Stimulated activated CD4-positive, alpha-beta T cell treated with anti-CD3 and anti-CD28 coated beads, Interleukin-12 subunit alpha, Interleukin-12 subunit beta, amount 100 ng/mL, for 48 hours (primary cell): ENCODE results near the gene NPIPB8.
"Not testable (repeated sequence)": the region's sequence is repeated elsewhere in the genome, so short reads cannot be mapped to it uniquely, and the experiment has no call there.

Experiments
- DNase-seq, 3 donors: peaks; one replicate each; pipeline ENCODE4 v3.0.0-alpha.2; 2020; ENCODE audit warnings: low read depth in 2 of 3, low spot score in 1 of 3

Gene NPIPB8

DNA sequence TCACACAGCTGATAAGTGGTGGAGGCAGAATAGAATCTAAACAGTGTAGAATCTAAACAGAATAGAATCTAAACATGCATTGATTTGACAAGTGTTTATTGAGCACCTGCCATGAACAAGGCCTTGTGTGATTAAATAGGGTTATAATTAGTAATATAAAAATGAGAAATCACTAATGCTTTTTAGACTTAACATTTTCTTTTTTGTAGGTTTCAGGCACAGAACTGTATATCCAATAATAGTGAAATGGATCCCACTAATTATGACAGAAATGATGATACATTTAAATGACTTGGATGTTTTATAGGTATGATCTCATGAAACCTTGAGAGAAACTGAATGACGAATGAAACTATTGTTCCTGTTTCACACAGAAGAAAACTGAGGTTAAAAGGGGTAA is at the start of gene NPIPB8:
TSS of gene NPIPB8 (plus strand) at position 301 of the 400 bp plus-strand sequence. CDS start 296 bp downstream, outside the sequence.
- DNase-seq, result not testable (repeated sequence)

DNA sequence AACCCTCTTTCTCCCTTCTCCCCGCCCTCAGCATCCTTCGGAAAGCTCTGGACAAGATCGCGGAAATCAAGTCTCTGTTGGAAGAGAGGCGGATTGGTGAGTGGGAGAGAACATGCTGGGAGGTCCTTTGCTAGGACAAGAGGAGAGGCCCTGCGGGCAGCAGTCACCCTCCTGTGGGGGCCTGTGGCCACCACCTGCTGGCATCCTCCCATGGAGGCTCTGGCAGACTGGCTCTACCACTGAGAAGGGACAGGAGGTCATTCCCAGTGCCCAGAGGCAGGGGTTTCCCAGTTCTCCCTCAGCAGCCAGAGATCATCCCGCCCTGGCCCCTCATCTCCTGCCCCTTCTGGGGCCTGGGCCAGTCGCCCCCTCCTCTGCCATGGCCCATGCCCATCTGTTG is 48.8 kb upstream of the NPIPB8 start:
- no peak for DNase-seq

DNA sequence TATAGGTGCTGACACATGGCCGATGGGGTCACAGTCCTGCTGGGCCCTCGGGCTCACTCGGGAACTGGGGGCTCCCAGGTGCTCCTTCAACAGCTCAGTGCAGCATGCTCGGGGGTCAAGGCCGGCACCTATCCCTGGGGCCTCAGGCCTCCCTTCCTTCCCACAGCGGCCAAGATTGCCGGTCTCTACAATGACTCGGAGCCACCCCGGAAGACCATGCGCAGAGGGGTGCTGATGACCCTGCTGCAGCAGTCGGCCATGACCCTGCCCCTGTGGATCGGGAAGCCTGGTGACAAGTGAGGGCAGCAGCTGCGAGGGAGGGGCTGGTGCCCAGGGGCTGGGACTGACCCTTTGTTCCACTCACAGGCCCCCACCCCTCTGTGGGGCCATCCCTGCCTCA is 47.9 kb upstream of the NPIPB8 start:
- no peak for DNase-seq

DNA sequence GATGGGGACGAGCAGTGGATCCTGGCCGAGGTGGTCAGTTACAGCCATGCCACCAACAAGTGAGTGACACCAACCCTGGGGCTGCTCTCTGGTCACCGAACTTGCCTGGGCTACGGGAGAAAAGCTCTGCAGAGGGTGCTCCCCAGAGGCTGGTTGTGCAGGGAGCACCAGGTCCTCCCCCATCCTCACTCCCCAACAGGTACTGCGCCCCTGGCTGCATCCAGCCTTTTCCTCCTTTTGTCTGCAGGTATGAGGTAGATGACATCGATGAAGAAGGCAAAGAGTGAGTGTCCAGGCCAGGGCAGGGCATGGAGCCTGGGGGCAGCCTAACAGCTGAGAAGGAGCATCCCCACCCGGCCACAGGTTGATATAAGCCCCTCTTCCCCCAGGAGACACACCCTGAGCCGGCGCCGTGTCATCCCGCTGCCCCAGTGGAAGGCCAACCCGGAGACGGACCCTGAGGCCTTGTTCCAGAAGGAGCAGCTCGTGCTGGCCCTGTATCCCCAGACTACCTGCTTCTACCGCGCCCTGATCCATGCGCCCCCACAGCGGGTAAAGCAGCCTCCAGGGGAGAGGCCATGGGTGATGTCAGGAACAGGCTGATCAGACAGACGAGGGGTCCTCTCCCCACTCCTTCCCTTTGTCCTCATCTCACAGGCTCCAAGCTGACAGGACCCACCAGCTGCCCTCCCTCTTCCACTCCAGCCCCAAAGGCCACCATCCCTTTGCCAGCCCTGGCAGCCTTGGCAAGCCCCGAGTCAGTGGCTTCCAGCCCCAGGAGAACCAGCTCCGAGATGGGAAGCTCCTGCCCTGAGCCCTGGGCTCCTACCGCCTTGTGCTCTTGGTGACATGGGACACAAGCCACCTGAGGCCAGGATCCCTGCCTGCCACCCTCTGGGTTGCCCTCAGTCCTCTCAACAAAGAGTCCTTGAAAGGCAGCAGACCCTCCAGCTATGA is 47.2 kb upstream of the NPIPB8 start:
- DNase-seq, result no peak

DNA sequence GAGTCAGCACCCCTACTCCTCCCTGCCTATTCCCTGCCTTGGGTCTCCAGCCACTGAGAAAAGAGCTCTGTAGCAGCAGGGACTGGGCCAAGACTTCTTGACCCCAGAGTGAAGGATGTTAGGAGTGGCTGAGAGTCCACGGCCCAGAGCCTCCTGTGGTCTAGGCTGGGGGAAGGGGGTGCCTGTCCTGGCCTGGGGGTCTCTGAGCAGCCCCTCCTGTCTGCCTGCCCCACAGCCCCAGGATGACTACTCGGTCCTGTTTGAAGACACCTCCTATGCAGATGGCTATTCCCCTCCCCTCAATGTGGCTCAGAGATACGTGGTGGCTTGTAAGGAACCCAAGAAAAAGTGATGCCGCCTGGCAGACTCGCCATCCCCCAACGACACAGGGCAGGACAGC is 46.5 kb upstream of the NPIPB8 start:
- no peak for DNase-seq

DNA sequence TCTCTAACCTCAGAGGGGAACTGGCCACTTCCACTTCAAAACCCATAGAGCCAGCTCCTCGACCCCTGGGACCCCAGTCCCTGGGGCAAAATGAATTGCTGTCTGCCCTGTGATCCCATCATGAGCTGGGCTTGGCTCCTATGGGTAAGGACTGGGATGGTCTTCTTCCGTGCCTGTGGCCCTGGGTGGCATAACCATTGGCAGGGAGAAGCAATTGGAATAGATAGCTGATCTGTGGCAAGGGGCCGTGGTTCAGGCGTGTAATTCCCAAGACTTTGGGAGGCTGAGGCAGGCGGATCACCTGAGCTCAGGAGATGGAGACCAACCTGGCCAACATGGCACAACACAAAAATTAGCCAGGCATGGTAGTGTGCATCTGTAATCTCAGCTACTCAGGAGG is 45.4 kb upstream of the NPIPB8 start:
- no peak for DNase-seq

DNA sequence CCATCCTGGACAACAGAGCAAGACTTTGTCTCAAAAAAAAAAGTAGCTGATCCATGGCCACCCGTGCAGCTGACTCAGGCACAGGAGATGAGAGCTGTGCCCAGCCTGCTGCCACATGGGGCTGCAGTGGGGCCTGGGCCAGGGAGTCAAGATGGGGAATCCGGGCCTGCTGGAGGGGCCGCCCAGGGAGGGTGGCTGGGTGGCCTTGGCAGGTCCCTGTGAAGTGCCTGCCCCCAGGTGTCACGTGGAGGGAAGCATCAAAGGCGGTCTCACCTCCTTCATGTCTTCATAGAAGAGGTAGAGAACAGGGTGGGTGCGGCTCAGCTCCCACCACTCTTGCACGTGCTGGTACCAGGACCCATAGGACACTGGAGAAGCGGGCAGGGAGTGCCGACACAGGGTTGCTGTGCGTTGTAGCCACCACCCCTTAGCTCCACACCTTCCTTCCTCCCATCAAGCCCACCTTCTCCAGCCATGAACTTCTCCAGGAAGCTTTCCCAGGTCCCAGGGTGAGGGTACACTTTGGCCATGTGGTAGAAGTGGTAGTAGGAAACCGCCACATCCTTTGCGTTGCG is 44.8 kb upstream of the NPIPB8 start:
- no peak for DNase-seq

DNA sequence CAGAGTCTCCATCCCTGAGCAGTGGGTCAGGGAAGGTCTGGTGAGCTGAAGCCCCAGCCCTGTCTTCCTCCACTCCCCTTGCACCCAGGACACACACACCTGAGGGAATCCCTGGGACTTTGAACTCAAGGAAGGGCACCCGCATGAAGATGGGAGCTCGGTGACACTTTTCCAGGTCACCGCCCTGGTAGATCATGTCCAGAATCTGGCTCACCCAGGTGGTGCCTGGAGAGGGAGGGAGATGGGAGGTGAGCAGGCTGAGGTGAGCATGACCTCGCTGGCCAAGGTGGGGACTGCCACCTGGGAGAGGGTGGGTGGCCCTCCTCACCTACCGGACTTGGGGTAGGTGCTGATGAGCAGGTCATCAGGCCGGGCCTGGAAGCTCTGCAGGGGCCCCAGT is 42.4 kb upstream of the NPIPB8 start:
- not testable (repeated sequence) for DNase-seq

DNA sequence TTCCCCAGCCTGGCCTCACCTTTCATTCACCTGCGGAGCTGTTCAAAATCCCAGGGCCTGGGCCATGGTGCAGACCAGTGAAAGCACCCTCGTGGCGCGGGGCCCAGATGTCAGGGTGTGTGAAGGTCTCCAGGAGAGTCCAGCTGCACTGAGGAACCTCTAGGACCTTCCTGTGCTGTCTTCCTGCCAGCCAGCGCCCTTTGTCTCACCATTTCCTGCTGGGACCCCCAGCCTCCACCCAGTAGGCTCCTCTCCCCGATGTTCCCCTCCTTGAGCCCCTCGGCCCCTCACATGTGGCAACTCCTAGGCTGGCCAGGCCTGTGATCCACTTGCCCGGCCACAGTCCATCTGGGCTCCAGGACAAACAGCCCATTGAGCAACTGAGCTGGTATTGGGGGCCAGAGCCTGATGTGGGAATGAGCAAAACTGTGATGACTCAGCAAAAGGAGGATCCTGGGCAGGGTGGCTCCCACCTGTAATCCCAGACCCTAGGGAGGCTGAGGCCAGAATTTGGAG is 41.7 kb upstream of the NPIPB8 start:
- DNase-seq, result no peak

DNA sequence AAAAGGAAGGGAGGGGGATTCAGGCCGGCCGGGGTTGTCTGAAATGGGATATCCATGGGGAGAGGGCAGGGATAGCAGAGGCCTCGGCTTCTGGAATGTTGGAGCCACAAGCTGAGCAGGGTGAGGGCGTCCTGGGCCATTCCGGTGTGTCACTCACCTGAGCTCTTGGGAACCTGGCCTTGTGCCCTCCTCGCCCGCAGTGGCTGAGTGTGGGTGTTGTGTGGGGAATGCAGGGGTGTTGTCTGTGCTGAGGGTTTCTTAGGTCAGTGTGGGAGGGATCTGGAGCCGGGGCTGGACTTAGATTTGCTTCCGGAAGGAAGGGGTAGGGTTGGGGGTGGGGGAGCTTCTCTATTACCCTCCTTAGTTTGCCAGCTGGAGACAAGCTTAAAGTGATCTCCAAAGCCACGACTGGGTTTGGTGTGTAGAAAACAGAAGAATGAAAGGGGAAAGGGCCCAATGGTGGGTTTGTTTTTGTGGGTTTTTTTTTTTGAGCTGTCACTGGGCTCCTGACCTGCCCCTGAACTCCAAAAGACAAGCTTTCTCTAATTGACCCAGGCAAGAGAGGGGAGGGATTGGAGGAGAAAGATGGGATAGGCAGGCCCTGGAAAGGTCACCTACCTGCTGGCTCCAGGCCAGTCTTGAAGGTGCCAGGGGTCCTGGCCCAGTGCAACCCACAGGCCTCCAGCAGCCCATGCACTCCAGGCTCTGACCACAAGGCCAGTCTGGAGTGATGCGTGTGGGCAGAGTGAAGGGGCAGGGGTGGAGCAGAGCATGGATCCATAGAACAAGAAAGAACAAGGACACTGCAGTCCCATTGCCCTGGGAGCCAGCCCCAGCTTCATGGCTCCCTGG is 40.8 kb upstream of the NPIPB8 start, which contains the start of gene SULT1A2:
TSS of gene SULT1A2 (minus strand) at position 211 of the 852 bp plus-strand sequence. CDS start 1,120 bp downstream, outside the sequence.
- no peak for DNase-seq

DNA sequence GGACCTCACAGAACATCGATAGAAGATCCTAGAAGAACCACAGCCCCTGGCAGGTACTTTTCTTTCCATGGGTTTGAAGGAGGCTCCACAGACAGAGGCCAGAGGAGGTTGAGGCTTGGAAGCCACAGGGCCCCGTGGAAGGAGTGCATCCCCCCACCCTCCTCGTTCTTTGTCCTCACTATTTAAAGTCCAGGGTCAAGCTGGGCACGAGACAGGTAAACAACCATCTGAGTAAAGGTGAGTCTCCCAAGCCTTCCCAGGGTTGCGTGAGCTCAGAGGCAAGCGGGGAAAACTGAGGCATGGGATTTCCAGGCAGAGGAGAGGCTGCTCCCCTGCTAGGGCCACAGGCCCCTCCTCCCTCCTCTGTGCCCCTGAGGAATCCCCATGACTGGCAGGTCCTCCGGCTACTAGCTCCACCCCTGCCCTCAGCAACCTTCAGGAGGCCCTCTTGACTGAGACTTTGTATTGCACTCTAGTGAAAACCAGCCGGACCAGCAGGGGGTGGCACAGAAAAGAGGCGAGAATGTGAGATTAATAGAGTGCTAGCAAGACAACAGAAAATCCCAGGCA is 40.1 kb upstream of the NPIPB8 start:
- no peak for DNase-seq

DNA sequence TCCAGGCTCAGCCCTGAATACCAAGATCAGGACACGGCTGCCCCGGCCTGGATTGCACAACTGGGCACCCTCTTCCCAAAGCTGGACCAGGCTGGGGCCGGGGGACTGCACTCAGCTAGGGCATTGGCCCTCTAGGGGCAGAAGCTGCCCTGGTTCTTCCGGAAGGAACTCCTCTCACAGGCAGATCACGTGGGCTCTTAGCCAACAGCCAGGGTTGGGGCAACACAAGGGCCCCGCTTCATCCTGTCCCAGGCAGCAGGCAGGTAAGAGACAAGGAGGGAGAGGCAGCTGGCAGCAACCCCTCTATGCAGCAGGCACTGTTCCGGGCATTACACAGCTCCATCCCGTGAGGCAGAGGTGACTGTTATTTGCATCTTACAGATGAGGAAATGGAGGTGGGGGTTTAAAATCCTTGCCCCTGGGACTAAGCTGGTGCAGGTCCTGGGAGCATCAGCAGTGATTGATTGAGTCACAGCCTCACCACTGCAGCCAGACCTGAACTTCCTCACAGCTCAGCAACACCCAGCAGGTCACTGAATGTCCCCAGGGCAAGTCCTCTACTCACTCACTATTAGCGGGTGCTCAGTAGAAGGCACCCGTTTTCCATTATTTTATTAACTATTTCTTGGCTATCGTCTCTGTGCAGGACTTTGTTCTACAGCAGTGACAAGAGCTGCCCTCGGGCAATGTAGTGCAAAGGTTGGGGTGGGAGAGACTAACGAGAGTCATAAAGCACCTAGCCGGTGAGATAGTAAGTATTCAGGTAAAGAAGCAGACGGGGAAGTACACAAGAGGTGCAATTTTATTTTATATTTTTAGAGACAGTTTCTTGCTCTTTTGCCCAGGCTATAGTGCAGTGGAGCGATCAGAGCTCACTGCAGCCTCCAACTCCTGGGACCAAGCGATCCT is 38.2 kb upstream of the NPIPB8 start:
- not testable (repeated sequence) for DNase-seq

DNA sequence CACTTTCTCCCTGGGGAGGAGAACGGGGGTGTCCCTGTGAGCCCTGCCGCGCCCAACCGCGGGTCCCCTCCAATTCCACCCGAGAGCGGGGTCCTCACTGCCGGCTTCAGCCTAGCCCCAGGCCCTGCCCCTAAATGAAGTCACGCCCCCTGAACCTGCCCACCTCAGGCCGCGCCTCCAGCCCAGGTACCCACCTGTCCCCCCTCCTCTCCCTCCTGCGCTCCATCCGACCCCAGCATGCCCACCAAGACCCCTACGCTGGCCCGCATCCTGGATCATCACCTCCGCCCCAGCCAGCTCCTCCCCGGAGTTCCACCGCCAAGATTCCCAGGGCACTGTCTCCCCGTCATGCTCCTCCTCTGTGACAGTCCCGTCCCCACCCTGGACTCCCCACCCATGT is 36.9 kb upstream of the NPIPB8 start:
- DNase-seq, result not testable (repeated sequence)

DNA sequence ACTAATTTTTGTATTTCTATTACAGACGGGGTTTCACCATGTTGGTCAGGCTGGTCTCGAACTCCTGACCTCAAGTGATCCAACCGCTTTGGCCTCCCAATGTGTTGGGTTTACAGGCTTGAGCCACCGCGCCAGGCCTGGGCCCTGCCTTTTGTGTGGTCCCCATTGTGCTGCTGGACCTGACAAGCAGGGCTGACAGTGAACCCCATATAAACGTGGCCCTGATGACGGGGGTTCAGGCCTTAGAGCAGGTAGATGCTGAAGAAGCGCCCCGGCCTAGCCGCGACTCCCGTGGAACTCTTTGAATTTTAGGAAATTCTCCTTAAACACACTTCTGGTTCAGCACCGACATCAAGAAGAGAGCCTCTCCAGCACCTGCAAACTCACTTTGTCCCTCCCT is 36.3 kb upstream of the NPIPB8 start:
- DNase-seq, result not testable (repeated sequence)

DNA sequence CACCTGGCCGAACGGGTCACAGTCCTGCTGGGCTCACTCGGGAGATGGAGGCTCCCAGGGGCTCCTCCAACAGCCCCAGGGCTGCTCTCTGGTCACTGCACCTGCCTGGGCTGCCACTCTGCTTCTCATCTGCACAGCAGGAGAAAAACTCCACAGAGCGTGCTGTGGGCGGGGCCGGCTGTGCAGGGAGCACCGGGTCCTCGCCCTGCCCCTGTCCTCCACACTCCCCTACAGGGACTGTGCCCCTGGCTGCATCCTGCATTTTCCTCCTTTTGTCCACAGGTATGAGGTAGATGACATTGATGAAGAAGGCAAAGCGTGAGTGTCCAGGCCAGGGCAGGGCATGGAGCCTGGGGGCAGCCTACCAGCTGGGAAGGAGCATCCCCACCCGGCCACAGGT is 35.8 kb upstream of the NPIPB8 start:
- DNase-seq, result not testable (repeated sequence)

DNA sequence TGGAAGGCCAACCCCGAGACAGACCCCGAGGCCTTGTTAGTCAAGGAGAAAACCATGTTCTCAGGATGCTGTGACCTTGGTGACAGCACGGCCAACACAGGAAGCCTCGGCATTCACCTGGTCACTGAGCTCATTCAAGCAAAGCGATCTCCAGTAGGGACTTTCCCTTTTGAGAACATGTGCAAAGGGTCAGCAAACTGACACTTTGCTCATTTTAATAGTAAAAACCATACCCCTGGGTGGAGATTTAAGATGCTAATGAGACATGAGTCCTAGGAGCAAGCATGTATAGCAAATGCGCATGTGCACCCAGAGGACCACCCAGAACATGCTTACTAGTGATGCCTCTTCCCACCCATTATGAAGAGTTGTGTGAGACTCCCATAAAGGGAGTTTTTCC is 35.3 kb upstream of the NPIPB8 start:
- DNase-seq, result no peak

DNA sequence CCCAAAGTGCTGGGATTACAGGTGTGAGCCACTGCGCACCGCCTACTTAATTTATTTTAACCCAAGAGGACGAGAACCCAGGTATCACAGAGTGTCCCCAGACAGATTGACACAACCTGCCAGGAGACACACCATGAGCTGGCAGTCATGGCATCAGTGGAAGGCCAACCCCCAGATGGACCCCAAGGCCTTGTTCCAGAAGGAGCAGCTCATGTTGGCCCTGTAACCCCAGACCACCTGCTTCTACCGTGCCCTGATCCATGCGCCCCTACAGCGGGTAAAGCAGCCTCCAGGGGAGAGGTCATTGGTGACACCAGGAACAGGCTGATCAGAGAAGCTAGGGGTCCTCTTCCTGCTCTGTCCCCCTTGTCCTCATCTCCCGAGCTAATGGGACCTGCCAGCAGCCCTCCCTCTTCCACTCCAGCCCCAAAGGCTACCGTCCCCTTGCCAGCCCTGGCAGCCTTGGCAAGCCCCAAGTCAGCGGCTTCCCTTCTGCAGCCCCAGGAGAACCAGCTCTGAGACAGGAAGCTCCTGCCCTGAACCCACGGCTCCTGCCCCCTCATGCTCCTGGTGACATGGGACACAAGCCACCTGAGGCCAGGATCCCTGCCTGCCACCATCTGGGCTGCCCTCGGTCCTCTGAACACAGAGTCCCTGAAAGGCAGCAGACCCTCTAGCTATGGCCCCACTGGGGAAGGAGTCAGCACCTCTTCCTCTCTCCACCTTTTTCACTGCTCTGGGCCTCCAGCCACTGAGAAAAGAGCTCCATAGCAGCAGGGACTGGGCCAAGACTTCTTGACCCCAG is 34.3 kb upstream of the NPIPB8 start:
- DNase-seq, result no peak

DNA sequence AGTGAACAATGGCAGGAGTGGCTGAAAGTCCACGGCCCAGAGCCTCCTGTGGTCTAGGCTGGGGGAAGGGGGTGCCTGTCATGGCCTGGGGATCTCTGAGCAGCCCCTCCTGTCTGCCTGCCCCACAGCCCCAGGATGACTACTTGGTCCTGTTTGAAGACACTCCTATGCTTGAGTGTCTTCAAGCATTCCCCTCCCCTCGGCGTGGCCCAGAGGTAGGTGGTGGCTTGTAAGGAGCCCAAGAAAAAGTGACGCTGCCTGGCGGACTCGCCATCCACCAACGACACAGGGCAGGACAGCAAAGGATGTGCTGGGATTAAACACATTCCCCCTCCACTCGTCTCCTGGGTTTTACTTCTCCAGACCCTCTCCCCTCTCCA is 33.7 kb upstream of the NPIPB8 start:
- no peak for DNase-seq
